ENCODE data around the gene PRDM16.

The PRDM16 gene

GRCh38 chr1:3033790-3034090 lies 35.3 kb upstream of the PRDM16 start:
- ATAC-seq, result no peak
- TF ChIP-seq PATZ1 (CRISPR knock-in tag; IDR thresholded peaks at IDR 0.05; ENCODE audit: borderline replicate concordance) (no peak), TCF4 (CRISPR knock-in tag; IDR thresholded peaks at IDR 0.05; ENCODE audit: borderline replicate concordance) (no peak), POU6F1 (CRISPR knock-in tag; IDR thresholded peaks at IDR 0.05; ENCODE audit: borderline replicate concordance, low read depth) (no peak), PPARA (CRISPR knock-in tag; IDR thresholded peaks at IDR 0.05; ENCODE audit: borderline replicate concordance) (no peak), SNAI2 (CRISPR knock-in tag; IDR thresholded peaks at IDR 0.05) (no peak), ZFP3 (CRISPR knock-in tag; IDR thresholded peaks at IDR 0.05) (no peak), RARB (CRISPR knock-in tag; IDR thresholded peaks at IDR 0.05) (no peak), TOX (CRISPR knock-in tag; IDR thresholded peaks at IDR 0.05; ENCODE audit: borderline replicate concordance) (no peak), ESRRG (CRISPR knock-in tag; IDR thresholded peaks at IDR 0.05) (no peak), ZNF8 (CRISPR knock-in tag; IDR thresholded peaks at IDR 0.05) (no peak), BACH2 (CRISPR knock-in tag; IDR thresholded peaks at IDR 0.05; ENCODE audit: borderline replicate concordance) (no peak), ZNF70 (CRISPR knock-in tag; IDR thresholded peaks at IDR 0.05) (no peak), ZC3H10 (CRISPR knock-in tag; IDR thresholded peaks at IDR 0.05) (no peak), GLIS3 (CRISPR knock-in tag; IDR thresholded peaks at IDR 0.05) (no peak)
- TF ChIP-seq, protein P1, sequence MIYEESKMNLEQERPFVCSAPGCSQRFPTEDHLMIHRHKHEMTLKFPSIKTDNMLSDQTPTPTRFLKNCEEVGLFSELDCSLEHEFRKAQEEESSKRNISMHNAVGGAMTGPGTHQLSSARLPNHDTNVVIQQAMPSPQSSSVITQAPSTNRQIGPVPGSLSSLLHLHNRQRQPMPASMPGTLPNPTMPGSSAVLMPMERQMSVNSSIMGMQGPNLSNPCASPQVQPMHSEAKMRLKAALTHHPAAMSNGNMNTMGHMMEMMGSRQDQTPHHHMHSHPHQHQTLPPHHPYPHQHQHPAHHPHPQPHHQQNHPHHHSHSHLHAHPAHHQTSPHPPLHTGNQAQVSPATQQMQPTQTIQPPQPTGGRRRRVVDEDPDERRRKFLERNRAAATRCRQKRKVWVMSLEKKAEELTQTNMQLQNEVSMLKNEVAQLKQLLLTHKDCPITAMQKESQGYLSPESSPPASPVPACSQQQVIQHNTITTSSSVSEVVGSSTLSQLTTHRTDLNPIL (CRISPR knock-in tag; IDR thresholded peaks at IDR 0.05; ENCODE audit: low read depth), result no peak

- no peak for ATAC-seq
- TF ChIP-seq TSHZ2 (CRISPR knock-in tag; IDR thresholded peaks at IDR 0.05) (no peak), ZNF8 (CRISPR knock-in tag; IDR thresholded peaks at IDR 0.05) (no peak), CSDC2 (CRISPR knock-in tag; IDR thresholded peaks at IDR 0.05) (no peak), ESRRG (CRISPR knock-in tag; IDR thresholded peaks at IDR 0.05) (no peak)
Measured at GRCh38 chr1:3034162-3034561, 34.8 kb upstream of the PRDM16 start.

GRCh38 chr1:3034728-3035562 lies 34.1 kb upstream of the PRDM16 start:
- TF ChIP-seq CSRNP3 (CRISPR knock-in tag; IDR thresholded peaks at IDR 0.05), result no peak
- TF ChIP-seq GLIS3 (CRISPR knock-in tag; IDR thresholded peaks at IDR 0.05), result no peak
- no peak for TF ChIP-seq POU6F1 (CRISPR knock-in tag; IDR thresholded peaks at IDR 0.05; ENCODE audit: borderline replicate concordance, low read depth)
- no peak for TF ChIP-seq SNAI2 (CRISPR knock-in tag; IDR thresholded peaks at IDR 0.05)
- TF ChIP-seq CSDC2 (CRISPR knock-in tag; IDR thresholded peaks at IDR 0.05), result no peak
- no peak for TF ChIP-seq TCF4 (CRISPR knock-in tag; IDR thresholded peaks at IDR 0.05; ENCODE audit: borderline replicate concordance)
- no peak for TF ChIP-seq RARB (CRISPR knock-in tag; IDR thresholded peaks at IDR 0.05)
- no peak for TF ChIP-seq ZFP3 (CRISPR knock-in tag; IDR thresholded peaks at IDR 0.05)
- TF ChIP-seq ESRRG (CRISPR knock-in tag; IDR thresholded peaks at IDR 0.05), result no peak
- no peak for TF ChIP-seq BACH2 (CRISPR knock-in tag; IDR thresholded peaks at IDR 0.05; ENCODE audit: borderline replicate concordance)
- TF ChIP-seq, protein P1 (CRISPR knock-in tag; IDR thresholded peaks at IDR 0.05; ENCODE audit: low read depth), result no peak
- no peak for TF ChIP-seq TSHZ2 (CRISPR knock-in tag; IDR thresholded peaks at IDR 0.05)
- ATAC-seq, result no peak
